ENCODE results near the gene COL12A1.

COL12A1 gene

GRCh38 chr6:75077701-75078100 lies 128.2 kb downstream of the COL12A1 start:
- TF ChIP-seq GATA2 (IDR thresholded peaks at IDR 0.05; ENCODE audit: low read depth, low read length) (no peak), GATA3 (IDR thresholded peaks at IDR 0.05; ENCODE audit: low read depth, low read length) (no peak)

- TF ChIP-seq GATA2 (IDR thresholded peaks at IDR 0.05; ENCODE audit: low read depth, low read length) (no peak), GATA3 (IDR thresholded peaks at IDR 0.05; ENCODE audit: low read depth, low read length) (no peak)
Measured at GRCh38 chr6:75076009-75076408, 129.8 kb downstream of the COL12A1 start.

- TF ChIP-seq GATA3 (IDR thresholded peaks at IDR 0.05; ENCODE audit: low read depth, low read length): no peak
- no peak for TF ChIP-seq GATA2 (IDR thresholded peaks at IDR 0.05; ENCODE audit: low read depth, low read length)
Measured at GRCh38 chr6:75070244-75070643, 135.6 kb downstream of the COL12A1 start.

- no peak for TF ChIP-seq GATA2 (IDR thresholded peaks at IDR 0.05; ENCODE audit: low read depth, low read length)
- no peak for TF ChIP-seq GATA3 (IDR thresholded peaks at IDR 0.05; ENCODE audit: low read depth, low read length)
Measured at GRCh38 chr6:75065523-75065922, 140.3 kb downstream of the COL12A1 start.

- TF ChIP-seq GATA2 (IDR thresholded peaks at IDR 0.05; ENCODE audit: low read depth, low read length) (no peak), GATA3 (IDR thresholded peaks at IDR 0.05; ENCODE audit: low read depth, low read length) (no peak)
Measured at GRCh38 chr6:75052491-75052890, 153.4 kb downstream of the COL12A1 start.

- TF ChIP-seq GATA2 (IDR thresholded peaks at IDR 0.05; ENCODE audit: low read depth, low read length): no peak
- no peak for TF ChIP-seq GATA3 (IDR thresholded peaks at IDR 0.05; ENCODE audit: low read depth, low read length)
Measured at GRCh38 chr6:75049308-75049707, 156.5 kb downstream of the COL12A1 start.

GRCh38 chr6:75044846-75045245 lies 161.0 kb downstream of the COL12A1 start:
- TF ChIP-seq GATA2 (IDR thresholded peaks at IDR 0.05; ENCODE audit: low read depth, low read length) (no peak), GATA3 (IDR thresholded peaks at IDR 0.05; ENCODE audit: low read depth, low read length) (no peak)

GRCh38 chr6:75041381-75041780 lies 164.5 kb downstream of the COL12A1 start:
- no peak for TF ChIP-seq GATA3 (IDR thresholded peaks at IDR 0.05; ENCODE audit: low read depth, low read length)
- no peak for TF ChIP-seq GATA2 (IDR thresholded peaks at IDR 0.05; ENCODE audit: low read depth, low read length)

Data from SH-SY5Y (cell line).